Measurements from ENCODE around the gene SORCS2.

SORCS2 gene

DNA sequence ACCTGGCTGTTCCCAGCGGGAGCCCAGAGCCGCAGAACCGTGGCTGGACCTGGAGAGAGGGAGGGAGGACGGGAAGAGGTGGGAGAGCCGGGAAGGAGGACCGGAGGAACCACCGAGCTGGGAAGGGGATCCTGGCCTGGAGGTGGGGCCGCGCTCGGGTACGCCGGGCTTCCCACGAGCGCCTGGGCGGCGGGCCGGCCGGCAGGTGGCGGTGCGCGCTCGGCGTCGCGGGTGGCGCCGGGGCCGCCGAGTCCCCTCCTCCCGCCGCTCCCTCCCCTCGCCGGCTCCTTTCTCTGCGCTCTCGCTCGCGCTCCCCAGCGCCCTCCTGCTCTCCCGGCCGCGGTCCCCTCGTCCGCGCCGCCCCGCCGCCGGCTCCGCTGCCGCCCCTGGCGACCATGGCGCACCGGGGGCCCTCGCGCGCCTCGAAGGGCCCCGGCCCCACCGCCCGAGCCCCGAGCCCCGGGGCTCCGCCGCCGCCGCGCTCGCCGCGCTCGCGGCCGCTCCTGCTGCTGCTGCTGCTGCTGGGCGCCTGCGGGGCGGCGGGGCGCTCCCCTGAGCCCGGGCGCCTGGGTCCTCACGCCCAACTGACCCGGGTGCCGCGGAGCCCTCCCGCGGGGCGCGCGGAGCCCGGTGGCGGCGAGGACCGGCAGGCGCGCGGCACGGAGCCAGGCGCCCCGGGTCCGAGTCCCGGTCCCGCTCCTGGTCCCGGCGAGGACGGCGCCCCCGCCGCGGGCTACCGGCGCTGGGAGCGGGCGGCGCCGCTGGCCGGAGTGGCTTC, at the start of gene SORCS2:
SORCS2 (plus strand) TSS at position 287 of the 778 bp plus-strand sequence.
- peak; percentile 39 for DNase-seq

DNA sequence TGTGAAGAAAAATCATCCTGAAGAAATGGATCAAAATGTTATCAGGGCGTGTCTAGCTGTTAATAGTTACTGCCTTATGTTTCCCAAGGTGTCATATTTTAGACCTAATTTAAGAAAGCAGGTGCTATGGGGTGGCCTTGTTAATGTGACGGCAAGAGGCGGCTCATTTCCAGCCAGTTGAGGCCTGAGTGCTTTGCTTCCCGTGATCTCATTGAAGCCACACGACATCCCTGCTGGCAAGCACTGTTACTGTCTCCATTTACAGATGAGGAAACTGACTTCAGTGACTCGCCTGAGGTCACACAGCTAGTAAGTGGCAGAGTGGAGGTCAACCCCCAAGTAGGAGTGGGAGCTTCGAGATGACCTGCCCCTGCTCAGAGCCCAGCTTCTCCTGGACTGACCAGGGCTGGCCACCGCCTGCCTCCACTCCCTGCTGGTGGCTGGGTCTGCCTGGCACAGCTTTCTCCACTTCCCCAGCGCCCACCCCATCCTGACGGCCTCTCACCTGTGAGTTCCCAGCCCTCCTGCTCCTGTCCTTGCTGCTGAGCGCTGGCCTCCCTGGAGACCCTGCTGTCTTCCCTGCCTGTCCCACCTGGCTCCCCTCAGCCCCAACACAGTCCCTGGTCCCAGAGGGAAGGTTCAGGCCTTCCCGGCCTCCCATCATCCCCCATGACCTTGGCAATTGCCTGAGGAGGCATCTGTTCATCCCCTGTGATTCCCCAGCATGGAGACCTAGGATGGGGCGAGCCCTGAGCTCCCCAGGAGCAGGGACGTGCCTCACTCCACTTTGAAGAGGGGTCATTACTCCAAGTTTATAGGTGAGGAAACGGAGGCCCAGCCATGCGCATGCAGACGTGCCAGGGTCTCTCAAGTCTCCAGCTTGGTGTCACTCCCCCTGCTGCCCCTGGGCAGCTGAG, 47.7 kb upstream of the SORCS2 start:
- DNase-seq: no peak

DNA sequence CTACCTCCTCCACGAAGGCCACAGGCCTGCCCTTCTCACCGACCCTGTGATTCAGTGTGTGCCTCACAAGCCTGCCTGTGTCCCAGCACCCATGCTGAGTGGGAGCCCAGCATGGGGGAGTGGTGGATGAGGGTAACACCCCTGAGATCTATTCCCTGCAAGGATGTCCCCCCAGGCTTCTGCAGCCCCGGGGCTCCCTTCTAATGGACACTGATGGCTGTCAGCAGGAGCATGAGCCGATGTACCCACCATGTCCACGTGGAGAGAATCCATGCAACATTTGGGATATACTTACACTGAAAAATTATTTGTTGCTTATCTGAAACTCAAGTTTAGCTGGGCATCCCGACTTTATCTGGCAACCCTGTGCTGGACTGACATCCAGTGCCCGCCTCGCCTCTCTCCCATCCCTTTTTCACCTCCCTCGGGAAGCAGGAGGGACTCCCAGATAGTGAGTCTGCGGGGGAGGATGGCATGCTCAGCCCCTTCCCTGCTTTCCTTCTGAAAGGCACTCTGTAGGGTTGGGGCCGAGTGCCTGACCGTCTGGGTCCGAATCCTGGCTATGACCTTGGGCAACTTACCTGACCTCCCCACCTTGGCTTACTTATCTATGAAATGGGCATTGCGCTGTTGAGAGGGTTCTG, 46.9 kb upstream of the SORCS2 start:
- DNase-seq: no peak

DNA sequence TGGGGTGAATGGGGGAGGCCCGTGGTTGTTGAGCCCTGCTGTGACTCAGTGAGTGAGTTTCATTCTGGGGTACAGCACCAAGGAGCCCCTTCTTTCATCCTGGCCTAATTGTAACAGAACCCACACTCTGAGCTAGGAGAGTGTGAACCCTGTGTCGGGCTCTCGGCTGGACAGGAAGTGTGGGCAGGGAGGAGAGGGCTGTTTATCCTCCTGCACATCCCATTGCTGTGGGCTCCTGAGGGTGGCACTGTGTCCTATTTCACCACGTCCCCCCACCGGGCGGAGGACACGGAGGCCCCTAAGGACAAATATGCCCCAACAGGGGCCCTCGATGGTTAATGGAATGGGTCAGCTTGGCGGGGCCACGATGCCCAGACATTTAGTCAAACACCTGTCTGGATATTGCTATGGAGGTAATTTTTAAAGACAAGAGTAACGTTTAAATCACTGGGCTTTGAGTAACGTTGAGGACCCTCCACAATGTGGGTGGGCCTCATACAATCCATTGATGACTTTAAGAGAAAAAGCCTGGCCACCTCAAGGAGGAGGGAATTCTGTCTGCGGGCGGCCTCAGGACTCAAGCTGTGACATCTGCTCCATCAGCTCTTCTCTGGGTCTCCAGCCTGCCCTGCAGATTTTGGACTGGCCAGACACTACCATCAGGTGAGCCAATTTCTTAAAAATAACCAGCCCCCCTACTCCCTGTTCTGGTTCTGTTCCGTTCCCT, 46.1 kb upstream of the SORCS2 start:
- DNase-seq: no peak

DNA sequence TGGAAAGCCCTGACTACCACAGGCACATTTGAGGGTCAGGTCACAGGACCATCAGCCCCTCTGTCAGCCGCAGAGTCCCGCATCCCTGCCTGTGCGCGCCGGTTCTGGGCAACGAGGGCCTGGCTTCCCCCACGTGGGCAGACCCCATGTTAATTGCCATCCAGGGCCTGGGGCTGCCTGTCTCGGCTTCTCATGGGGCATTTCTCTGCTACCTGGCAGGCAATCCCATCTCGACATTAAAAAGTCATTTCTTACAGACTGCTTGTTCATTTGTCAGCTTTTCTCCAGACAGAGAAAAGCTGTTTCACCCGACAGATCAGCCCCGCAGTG, 45.6 kb upstream of the SORCS2 start:
- DNase-seq: no peak

DNA sequence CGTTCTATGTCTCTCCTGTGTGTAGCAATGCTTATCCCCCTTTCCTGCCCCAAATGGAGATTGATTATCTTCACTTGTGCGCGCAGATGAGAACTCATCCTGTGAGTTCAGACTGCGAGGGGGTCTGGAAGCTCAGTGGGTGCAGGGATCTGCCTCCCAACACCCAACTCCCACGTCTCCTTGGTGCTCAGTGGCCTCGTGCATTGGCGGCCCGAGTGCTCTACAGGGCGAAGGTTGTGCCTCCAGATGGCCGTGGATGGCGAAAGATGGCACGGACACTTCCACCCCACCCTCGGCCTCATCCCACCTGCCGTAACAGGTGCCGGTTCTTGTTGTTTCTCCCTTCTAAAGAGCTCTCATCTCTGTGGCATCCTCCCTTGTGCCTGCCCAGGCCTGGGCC, 45.1 kb upstream of the SORCS2 start:
- DNase-seq: no peak

DNA sequence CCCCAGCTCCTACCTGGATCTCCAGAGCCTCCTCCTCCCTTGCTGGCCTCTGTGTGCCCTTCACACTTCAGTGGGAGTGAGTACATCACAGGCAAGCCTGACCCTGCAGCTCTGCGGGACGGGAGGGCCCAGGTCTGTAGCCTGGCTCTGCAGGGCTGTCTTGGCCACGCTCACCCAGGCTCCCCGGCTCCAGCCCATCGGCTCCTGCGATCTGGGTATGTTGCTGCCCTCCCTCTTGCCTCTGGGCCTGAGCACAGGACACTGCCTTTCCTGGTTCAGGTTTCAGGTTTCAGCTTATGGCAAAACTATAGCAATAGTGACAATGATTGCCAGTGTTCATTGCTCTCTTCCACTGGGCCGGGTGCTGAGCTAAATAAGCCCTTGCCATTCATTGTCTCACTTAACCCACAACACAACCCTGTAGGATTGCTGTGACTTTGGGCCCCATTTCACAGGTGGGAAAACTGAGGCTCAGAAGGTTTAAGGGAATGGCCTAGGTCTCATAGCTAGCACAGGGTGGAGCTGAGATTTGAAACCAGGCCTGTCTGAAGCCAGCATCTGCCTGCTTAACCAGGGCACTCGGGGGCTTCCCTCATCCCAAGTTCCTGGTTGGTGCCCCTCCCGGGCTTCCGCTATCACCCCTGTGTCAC, 44.6 kb upstream of the SORCS2 start:
- no peak for DNase-seq

DNA sequence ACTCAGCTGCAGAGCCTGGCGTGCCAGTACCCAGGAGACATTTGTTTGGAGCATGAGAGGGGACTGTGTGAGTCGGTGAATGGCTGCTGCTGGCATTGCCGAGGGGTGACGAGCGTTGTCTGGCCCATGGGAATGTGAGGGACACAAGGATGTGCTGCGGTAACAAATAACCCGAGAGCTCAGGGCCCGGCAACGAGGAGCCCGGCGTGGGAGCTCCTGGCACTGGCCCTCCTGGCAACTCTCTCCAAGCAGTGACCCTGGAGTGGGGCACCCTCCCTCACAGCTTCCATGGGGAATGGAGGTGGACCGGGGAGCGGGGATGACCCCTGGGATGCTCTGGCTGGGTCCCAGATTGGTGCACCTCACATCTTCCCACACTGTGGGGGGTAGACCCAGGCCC, 44.0 kb upstream of the SORCS2 start:
- DNase-seq: no peak

DNA sequence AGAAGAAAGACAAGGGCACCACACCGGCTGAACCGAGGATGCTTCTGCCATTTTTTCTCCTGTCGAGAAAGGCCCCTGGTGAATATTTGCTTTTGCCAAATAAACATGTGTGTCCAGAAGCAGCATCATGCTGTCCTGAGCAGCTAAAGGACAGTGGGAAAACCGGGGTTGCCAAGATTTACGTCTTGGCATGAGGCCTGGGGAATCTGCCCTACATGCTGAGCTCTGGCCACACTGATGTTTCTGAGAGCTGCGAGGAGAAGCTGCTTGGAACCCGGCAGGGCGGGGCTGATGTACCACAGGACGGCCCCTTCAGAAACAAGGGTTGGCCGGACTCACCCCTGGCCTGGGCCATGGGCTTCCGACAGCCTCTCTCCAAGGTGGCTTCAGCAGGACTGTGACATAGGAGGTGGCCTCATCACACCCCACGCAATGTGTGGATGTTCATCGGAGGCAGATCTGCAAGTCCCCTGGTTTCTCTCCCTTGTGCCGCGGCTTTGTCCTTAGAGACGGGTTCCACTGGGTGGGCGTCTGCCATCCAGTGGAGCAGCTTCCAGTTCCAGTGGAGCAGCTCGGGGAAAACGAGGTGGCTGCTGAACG, 42.2 kb upstream of the SORCS2 start:
- no peak for DNase-seq

DNA sequence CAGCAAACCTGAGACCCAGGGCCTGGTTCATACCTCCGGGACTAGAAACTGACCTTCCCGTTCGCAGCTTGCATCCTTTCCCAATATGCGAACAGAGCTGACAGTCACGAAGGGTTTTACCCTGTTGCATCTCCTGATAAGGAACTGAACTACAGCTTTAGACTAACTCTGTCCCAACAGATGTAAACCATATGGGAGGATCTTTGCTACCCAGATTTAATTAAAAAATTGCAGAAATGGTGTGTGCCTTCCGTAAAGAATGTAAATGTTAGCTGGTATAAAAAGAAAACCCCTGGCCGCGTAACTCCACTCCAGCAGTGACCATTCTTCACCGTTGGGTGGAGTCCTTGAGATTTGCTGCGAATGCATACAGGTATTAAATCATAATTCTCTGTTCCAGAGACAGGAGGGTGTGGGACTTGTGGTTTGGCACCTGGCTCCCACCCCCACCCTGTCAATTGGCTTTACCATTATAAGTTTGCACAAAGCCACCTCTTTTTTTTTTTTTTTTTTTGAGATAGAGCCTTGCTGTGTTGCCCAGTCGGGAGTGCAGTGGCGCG, 40.6 kb upstream of the SORCS2 start:
- DNase-seq: no peak

DNA sequence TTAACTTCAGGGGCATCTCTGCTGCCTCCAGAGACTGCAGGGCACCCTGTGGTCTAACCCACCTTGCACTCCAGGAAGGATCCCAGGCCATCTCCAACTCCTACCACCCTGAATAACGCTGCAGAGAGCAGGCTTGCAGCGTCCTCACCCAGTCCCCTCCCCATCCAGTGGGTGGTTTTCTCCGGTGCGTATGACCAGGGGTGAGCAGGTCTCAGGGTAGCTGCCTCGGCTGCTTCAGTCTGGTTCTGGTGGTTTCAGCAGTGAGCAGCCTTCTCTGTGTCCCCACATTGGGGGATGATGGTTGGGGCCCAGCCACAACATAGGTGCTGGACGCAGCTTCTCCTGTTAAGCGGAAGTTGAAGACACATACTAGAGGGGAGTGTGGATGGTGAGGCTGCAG, 38.6 kb upstream of the SORCS2 start:
- DNase-seq: no peak

DNA sequence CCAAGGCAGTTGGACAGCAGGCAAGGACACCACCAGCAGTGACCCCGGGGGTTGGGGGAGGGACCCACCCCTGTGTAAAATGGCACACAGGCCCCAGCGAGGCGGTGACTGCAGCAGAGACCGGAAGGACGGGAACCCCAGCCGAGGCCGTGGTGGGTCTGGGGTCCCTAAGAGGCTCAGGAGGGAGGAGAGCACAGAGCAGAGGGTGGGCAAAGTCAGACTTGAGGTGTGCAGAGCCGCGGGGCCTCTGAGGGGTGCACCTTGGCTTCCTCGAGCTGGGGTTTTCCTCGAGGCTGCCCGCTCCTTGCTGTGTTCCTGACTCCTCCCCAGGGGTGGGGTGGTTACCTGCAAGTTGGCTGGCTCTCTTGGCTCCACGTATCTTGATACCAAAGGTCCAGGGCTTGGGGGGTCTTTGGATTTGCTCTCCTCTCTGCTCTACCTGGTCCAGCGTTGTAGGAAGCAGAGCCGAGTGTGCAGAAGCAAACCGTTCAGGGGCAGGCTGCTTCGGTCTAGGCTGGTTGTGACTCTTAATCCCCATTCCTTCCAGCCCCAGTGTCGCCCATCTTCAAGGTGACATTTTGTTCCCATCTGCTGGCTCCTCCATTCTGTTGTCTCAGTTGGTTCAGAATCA, 37.9 kb upstream of the SORCS2 start:
- DNase-seq: no peak

DNA sequence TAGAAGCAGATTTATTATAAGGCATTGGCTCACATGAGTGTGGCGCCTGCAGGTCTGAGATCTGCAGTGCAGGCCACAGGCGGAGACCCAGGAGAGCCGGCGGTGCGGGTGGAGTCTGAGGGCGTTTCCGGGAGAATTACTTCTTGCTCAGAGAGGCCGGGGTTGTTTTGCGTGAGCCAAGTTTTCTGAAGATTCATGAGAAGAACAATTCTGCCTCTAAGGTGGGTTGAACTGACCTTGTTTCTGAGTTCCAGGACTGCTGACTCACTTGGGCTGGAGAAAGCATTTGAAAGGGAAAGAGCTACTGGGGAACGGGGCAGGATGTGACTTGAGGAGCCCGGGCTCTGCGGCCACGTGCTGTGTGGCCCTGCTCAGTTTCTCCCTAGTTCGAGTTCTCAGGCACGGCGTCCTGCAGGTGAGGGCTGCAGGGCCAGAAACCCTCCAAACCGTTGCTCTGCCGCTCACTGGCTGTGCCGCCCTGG, 36.7 kb upstream of the SORCS2 start:
- no peak for DNase-seq

DNA sequence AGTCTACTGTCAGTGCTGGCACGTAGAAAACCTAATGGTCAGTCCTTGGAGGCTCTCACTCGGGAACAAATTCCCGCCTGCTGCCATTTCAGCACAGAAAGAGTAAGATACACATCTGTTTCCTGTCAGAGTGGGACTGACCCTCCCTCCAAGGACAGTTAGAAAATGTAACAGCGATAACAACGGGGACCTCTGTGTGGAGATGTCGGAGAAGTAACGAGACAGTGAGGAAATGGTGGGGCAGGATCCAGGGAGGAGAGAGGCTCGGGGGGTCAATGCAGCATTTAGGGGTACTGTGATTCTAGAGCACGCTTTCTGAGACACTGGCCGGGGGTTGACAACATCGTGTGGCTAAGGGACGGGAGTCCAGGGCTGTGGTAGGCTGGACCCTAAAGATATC, 36.0 kb upstream of the SORCS2 start:
- no peak for DNase-seq

DNA sequence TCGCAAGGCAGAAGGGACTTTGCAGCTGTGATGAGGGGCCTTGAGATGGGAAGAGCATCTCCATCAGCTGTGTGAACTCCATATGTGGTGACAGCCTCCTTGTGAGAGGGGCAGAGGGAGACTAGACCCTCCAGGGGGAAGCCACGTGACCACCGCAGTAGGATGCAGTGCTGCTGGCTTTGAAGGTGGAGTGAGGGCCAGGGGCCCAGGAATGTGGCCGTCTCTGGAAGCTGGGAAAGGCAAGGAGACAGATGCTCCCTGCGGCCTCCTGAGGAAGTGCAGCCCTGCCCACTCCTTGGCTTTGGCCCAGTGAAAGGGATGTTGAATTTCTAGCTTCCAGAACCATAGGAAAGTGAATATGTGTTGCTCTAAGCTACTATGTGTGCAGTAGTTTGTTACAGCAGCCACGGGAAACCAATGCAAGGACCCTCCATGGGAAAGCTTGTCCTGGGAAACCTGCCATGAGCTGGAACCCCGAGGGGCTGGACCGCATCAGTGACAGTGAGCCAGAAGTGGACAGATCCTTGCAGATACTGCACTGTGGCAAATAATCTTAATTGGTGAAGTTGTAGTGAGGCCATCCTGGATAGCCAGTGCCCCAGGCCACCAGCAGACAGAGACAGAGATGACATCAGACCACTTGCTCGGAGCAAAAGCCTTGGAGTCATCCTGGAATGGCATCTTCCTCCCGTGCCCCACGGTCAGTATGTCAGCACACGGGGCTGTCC, 35.4 kb upstream of the SORCS2 start:
- DNase-seq: no peak

DNA sequence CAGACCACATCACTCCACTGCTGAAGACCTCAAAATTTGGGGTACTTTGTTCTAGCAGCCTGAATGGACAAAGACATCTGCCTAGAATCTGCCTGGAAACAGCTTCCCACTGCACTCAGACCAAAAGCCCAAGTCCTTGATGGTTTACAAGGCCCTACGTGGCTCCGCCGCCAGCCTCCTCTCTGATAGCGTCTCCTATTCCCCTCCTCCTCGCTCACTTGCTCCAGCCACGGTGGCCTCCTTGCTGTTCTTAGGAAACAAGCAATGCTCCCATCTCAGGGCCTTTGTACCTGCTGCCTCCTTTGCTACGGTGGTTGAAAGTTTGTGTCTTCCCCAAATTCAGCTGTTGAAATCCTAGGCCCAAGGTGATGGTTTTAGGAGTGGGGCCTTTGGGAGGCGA, 34.7 kb upstream of the SORCS2 start:
- DNase-seq: no peak

DNA sequence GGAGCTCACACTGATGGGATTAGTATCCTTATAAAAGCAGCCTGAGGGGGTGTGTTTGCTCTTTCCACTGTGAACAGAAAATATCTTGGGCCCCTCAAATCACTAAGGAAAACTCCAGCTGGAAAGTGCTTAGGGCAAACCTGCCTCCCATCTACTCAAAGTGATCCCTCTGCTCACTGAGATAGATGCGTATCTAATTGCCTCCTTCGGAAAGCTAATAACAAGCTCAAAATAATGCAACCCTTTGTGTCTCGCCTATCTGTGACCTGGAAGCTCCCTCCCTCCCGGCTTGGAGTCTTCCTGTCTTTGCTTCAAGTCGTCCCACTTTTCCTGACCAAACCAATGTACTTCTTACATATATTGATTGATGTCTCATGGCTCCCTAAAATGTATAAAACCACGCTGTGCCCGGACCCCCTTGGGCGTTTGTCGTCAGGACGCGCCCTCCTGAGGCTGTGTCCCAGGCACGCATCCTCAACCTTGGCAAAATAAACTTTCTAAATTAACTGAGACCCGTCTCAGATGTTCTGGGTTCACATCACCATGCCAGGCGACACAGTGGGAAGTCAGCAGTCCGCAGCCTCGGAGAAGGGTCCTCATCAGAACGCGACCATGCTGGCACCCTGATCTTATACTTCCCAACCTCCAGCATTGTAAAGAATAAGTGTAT, 34.1 kb upstream of the SORCS2 start:
- no peak for DNase-seq

DNA sequence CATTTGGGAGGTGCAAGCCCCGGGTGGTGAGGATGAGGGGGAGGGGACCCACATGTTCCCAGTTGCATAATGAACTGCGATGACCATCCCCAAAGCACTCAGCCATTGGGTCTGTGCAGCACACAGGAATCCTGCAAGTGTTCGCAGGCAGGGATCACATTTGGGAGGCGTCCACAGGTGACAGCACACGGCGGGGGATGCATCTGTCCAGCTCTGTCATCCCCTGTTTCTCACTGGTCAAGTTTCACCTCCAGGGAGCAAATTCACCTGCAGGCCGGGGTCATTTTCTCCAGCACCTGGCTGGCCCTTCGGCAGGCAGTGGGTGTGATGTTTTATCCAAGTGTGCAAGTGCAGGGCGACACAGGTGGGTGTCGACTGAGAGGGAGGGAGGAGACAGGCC, 33.3 kb upstream of the SORCS2 start:
- no peak for DNase-seq

DNA sequence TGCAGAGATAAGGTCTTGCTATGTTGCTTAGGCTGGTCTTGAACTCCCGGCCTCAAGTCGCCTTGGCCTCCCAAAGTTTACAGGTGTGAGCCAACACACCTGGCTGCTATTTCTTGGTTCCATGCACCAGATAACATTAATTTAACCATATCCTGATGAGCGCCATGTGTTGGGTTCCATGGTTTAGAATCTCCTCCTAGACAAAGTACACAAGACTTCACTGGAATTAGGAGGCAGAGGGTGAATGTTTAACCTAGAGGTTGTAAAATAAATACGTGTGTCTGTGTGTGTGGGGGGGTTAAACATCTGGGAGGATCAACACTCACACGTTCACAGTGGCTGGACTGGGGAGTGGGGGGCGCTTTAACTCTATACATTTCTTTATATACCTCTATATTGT, 32.4 kb upstream of the SORCS2 start:
- DNase-seq: no peak

DNA sequence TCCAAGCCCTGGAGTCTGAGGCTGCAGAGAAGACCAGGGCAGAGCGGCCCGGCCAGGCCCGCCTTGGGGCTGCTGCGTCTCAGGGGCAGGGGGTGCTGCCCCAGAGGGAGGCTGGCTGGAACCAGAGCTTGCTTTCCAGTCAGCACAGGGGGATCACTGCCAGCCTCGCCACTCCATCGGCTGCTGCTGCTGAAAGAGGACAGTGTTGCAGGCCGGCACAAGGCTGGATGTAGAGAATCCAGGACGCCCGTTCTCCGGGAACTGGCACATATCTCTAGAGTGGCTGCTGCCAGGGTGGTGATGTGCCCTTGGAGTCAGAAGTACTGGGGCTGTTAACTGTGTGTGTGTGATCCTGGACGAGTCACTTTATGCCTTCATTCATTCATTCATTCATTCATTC, 31.9 kb upstream of the SORCS2 start:
- no peak for DNase-seq

All from CD4-positive, alpha-beta T cell treated with Interleukin-17A for 4 hours (primary cell).